Activated CD4-positive, CD25-positive, alpha-beta regulatory T cell treated with anti-CD3 and anti-CD28 coated beads, Interleukin-2, amount 50 U/mL, for 16 hours (primary cell): ENCODE data around the gene NUP62.

ENCODE experiments used
- DNase-seq: peaks from one replicate; pipeline ENCODE4 v3.0.0-alpha.2; 2020; ENCODE audit warnings: low read depth, low spot score

NUP62 gene

DNA sequence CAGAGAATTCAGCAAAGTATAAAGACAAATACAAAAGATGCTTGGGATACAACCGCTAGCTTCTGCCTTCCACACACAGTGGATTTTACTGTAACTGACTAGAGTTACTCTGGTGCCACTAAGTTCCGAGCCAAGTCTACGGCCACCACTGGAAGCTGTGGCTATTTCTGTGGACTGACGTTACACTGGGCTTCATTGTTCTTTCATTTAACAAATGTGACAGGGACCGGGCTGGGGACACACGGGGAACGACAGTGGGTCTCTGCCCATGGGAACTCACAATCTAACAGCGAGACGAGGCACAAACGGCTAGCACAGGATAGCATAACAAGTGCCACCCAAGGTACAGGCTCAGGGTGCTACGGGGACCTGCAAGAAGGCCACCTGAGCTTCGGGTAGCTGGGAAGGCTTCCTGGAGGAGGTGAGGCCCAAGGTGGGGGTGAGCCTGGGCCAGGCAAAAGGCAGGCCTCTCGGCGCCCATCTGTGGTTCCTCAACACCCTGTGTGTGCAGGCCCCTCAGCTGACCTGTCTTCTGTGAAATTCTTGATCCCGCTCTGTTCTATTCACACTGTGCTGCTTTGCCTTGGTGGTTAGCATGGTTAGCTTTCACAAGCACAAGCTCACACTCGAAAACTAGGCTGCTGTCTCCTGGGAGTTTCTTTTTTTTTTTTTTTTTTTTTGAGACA is 22.3 kb downstream of the NUP62 start:
- DNase-seq: no peak

DNA sequence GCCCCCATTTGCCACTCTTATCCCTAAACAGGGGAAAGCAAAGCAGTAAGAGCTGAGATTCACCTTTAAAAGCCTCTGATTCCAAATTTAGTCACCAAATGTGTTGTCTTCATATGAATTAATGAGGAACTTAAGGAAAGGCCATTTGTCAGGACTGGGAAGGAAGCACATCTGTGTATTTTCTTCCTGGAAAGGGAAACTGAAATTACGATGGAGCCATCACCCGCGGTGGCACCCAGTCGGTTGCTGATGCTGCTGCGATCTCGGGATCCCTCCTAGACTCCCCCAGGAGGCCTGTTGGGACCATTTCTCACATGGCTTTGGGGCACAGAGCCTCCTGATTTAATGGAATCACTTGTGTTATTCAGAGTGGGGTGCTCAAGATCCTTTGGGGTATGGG is 25.2 kb downstream of the NUP62 start:
- DNase-seq: no peak

DNA sequence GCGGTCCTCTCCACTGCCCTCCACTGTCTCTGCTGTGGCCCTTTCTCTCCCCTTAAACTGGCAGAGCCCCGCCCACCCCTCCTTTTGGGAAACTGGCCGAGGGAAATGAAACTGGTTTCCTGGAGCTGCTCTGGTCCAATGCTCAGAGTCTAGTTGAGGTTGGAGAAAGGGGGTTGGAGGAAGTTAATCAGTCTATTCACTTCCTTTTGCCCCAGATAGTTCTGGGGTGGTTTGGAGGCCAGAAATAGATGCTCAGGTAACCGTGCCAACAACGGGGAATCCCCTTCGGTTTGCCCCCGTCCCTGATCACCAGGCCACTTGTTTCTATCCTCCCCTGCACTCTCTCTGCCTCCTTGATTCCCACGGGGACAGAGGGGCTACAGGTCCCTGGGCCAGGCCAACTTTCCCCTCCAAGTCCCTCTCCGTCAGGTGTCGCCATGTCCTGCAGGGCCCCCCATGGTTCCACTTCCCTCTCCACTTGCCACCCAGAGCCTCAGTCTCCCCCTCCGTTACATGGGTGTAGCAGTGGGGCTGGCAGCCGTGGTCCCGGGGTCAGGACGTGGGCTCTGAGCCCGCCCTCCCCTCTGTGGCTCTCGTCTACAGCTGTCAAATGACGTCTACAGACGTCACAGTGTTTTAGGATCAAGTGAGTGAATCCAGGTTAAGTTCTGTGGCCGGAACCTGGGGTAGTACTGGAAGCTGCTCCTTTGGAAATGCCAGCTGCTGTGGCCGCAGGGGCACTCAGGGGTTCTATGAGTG is 32.3 kb downstream of the NUP62 start, which contains the start of gene IL4I1:
TSS of gene IL4I1 (minus strand) at position 25 of the 759 bp plus-strand sequence. CDS start 727 bp downstream, outside the sequence.
- DNase-seq: peak; percentile 38

DNA sequence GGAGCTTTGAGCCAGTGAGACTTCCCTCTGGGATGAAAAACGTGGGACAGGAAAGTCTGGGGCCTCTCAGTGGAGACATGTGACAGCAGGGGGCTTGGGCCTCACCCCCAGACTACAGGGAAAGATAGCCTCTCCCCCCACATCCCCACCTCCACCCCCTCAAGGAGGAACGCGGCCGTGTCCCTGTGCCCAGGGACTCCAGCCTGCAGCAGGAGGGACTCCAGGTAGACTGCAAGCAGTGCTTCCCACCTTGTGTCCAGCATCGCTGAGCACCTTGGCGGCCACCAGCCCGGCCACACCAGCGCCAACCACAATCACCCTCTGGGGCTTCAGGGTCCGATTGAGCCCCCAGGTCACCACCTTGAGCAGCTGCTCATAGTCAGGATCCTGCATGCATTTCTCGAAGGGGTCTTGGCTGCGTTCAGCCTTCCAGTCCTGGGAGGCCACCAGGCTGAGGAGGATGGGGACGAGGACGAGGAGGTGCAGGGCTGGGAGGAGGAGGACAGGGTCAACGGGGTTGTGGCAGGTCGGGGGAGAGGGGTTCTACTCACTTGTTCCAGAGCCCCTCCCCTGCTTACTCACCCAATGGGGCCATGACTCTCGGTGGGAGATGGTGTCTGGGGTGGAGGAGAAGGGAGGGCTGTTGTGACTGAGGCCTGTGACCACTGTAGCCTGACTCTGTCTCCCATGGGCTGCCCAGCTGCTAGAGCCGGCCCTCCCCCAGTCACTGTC is 33.6 kb downstream of the NUP62 start:
- no peak for DNase-seq

DNA sequence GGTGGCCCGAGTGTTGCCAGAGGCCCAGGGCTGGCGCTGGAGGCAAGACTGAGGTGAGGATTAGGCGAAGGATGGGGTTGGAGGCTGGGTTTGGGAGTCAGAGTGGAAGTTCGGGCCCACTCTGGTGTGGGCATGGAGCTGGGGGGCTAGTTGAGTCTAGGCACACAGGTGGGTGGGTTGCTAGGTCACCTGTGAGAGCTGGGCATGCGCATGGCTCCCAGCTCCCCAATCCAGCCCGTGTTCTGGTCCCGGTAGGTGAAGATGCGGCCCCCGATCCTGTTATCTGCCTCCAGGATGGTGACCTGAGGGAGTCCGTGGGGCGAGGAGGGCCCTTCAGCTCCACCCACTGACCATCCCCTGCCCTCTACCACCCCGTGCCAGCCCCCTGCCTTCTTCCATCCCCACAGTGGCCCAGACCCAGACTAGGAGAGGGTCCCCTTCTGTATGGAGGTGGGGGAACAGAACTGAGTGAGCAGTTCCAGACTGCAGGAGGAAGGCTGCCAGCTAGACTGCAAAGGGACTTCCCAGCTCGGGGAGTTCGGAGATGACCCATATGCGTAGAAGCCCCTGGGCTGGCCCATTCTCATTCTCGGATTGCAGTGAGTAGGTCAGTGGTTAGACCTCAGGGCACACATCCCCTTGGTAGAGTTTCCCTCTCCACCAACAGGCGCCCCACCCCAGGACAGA is 34.3 kb downstream of the NUP62 start:
- no peak for DNase-seq

DNA sequence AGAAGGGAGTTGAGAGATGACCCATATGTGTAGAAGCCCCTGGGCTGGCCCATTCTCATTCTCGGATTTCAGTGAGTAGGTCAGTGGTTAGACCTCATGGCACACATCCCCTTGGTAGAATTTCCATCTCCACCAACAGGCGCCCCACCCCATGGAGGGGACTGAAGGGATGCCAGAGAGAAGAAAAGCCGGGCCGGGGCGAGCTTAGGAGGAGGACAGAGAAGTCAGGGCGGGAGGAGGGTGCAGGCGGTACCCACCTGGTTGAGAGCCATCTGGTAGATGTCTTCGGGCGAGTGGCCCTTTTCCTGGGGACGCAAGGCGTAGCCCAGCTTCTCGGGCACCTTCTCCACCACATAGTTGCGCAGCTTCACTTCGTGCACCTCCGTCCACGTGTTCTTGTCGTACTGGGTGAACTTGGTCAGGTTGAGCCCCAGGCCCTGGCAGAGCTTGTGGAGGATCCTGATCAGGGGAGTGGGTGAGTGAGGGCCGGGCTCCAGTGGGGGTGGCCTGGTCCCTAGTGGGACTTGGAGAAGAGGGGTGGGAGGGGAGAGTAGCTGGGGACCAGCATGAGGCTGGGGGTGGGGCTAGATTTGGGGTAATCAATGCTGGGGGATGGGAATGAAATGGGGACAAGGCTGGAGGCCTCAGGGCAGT is 35.2 kb downstream of the NUP62 start:
- DNase-seq: no peak

DNA sequence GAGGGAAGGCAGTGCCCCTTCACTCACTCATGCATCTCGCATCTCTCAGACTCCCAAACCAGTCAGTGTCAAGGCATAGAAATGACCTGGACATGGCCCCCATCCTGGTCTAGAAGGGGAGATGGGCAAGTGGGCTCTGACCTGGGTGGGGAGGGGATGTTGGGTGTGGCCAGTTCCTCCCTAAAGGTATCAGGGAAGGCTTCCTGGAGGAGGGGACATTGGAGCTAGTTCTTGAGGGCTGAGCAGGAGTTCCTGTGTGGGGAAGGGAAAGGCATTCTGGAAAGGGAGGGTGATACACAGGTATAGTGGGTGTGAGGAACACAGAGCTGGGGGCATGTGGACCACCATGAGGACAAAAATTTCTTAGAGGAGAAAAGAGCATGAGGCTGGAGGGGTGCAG is 36.6 kb downstream of the NUP62 start:
- no peak for DNase-seq

DNA sequence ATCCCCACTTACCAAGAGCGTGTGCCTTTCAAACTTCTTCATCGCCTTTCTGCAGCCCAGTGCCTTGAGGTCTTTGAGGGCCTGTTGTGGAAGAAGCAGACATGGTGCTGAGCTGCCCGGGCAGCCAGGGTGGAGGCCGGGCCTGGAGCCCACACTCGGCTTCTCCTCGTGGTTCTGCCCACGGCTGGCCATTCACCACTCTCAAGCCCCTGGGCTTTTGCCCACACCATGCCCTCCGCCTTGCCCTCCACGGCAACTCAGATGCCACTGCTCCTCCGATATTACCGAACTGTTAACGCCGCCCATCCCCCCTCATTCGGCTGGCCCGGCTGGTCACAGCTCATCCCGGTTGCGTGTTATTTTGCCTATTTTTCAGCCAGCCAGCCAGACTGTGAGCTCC is 37.9 kb downstream of the NUP62 start:
- DNase-seq: no peak

DNA sequence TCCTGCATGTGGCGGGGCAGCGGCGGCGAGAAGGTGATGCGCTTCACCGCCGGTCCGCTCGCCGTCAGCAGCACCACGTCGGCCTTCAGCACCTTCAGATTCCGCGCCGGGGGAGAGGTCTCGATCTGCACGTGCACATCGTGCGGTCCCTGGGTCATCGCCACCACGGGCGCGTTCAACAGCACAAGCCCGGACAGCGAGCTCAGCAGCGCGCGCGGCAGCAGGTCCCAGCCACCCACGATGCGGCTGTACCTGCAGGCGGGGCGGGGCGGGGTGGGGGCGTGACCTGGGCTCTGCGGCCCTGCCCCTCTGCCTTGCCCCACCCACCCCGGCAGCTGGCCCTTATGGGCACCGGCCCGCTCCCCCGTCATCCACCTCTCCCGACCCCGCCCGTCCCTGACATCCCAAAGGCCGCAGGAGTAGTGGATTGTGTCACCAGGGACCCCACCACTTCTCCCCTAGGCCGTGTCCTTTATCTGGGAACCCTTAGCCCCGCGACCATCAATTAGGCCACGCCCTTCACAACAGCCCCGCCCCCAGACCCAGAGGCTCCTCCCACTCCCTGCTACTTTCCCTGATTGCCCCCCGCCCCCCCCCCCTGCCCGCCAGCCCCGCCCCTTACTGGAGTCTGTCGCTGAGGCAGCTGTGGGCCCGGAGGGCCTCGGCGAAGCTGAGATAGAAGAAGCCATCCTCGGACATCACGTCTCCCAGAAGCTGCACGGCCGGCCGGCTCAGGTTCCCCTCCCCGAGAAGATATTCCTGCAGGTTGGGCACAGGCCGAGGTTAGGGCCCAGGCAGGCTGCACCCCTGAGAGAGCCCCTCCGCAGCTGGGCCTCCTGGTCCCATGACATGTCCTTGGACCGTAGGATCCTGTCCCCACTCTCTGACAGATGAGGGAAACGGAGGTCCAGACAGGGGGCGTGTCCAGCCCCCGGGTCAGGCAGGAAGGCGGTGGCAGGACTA is 38.7 kb downstream of the NUP62 start:
- no peak for DNase-seq

DNA sequence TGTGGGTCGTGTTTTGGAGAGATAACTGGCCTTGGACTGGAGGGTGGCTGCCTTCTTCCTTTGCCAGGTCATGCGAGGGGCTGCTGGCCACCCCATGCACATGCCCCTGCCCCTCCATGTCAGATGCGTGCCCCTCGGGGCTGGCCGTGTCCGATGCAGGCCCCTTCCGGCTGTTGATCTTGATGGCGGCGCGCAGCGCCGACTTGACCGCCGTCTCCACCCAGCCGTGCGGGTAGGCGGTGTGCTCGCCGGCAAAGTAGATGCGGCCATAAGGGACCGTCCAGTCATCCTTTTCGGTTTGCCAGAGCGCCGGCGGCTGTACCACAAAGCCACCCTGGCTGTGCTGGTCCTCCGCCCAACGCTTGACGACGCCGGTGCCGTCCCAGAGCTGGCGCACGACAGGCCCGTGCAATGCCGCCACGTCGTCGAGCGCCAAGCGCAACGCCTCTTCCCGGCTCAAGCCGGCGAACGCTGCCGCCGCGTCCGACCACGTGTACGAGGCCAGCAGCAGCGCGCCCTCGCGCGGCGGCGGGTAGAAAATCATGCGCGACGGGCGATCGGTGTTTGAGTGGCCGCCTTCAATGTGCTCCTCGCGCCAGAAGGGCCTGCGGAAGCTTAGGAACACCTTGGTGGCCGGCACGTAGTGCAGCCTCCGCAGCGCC is 39.5 kb downstream of the NUP62 start:
- peak; percentile 60 for DNase-seq

DNA sequence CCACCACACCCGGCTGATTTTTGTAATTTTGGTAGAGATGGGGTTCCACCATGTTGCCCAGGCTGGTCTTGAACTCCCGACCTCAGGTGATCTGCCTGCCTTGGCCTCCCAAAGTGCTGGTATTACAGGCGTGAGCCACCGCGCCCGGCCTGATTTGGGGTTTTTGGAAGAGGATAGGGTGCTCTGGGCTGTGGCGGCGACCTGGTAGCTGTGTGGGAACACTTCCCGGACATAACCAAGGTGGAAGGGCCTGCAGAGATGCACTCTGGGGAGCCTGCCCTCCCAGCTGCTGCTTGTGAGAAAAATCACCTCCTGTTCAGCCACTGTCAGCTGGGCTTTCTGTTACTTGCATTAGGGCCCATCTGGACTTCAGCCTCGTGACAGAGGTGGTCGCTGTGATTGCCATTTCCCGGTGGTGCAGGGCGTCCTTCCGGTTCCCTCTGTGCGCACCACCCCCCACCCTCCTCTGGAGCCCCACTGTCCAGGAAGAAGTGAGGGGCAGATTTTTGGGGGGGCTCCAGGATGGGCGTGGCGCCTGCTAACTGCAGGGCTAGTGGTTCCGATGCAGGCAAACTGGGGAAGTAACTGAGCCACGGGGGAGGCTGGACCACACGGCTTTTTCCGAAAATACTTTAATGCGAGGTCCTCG is 40.1 kb downstream of the NUP62 start:
- DNase-seq: no peak

DNA sequence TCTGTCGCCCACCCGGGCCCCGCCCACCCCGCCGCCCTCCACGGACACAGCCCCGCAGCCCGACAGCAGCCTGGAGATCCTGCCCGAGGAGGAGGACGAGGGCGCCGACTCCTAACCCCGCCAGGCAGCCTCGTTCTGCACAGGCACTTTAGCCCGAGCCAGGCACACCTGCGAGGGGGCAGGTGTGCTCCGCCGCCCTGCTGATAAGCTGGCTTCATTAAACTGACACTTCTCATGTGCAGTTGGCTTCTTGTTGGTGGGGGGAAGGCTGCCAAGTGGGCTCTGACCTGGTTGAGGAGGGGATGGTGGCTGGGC is 40.8 kb downstream of the NUP62 start:
- DNase-seq: no peak

DNA sequence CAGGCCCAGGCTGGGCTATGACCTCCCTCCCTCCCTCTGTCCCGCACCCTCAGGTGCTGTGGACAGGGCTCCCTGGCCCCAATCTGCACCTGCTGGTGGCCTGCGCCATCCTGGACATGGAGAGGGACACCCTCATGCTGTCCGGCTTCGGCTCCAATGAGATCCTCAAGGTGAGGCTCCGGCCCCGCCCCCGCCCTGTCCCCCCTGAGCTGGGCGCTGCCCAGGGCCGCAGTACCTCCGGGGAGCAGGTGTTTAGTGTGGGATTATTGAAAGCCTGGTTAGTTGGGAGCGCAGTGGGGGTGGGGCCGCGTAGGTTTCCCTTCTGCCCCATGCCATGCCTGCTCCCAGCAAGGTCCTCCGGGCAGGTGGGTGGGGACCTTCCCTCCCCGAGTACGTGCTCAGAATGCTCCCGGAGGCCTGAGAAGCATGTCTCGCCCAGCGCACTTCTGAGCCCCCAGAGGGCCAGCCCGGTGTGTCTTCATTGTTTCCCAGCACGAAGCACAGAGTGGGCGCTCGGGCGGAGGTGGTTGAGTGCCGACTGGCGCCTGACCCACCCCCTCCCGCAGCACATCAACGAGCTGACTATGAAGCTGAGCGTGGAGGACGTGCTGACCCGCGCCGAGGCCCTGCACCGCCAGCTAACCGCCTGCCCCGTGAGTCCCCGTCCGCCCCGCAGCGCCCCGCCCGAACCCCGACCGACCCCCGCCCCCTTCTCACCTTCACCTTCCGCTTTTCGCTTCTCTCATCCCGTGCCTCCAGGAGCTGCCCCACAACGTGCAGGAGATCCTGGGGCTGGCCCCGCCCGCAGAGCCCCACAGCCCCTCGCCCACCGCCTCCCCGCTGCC is 41.4 kb downstream of the NUP62 start:
- no peak for DNase-seq

DNA sequence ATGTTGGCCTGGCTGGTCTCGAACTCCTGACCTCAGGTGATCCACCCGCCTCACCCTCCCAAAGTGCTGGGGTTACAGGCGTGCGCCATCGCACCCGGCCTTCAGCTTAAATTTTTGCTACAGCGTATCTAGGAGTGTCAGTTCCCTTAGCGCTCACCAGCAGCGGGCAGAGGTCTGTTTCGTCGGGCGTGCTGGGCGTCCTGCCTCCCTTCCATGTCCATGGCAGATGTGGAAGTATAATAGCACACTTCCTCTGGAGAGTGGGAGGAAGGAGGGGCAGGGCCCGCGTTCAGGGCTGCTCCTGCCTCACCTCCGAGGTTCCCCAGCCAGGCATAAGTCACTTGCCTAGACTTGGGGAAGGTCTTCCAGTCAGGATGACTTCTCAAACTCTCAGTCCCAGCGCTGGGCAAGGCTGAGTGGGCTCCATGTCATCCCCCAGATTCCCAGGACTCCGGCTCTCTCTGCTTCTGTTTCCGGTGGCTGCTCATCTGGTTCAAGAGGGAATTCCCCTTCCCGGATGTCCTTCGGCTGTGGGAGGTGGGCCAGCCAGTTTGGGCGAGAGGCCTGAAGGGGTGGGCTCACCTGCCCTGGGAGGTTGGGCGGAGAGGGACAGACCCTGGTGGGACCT is 42.2 kb downstream of the NUP62 start:
- no peak for DNase-seq

DNA sequence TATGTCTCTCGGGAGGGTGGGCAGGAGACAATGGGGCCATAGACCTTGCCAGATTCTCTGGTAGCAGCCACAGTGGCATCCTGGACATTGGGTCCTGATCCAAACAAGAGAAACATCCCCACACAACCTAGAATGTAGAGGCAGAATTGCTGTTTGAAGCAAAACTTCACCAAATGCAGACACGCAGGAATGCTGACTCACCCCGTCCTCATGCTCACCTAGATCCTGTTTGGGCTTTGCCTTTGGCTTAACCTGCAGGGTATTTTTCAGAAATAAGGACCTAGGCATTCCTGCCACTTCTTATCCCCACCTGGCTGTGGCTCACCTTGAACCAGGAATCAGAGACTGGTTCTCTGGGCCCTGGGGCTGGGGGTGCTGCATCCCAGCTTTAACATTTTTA is 44.5 kb downstream of the NUP62 start:
- no peak for DNase-seq

DNA sequence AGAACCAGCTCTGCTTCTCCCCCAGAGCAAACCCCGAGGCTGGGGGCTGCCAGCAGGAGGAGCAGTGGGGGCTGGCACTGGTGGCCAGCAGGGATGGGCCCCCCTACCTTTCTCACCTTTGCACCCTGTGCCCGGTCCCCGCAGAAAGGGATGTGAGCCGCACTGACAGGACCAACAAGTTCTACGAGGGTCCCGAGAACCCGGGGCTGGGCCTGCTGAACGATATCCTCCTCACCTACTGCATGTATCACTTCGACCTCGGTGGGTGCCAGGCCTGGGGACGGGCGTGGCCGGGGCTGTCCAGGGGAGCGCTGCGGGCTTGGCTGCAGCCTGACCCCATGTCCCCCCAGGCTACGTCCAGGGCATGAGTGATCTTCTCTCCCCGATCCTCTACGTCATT is 45.2 kb downstream of the NUP62 start:
- no peak for DNase-seq

DNA sequence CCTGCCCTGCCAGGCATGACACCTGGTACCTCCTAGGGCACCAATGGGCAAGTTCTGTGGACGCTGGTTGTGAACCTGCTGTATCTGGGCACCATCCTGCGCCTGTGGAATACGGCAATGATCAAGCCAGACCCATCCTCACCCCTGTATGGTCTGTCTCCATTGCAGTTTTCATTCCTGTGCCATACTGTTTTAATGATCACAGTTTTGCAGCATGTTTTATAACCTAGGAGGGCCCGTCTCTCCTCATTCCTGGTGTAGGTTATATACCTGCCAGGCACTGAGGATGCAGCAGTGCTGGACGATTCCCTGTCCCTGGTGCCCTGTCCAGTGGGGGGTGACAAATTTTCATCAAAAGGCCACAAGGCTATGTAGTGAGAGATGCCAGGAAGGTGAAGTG is 46.2 kb downstream of the NUP62 start:
- DNase-seq: no peak

DNA sequence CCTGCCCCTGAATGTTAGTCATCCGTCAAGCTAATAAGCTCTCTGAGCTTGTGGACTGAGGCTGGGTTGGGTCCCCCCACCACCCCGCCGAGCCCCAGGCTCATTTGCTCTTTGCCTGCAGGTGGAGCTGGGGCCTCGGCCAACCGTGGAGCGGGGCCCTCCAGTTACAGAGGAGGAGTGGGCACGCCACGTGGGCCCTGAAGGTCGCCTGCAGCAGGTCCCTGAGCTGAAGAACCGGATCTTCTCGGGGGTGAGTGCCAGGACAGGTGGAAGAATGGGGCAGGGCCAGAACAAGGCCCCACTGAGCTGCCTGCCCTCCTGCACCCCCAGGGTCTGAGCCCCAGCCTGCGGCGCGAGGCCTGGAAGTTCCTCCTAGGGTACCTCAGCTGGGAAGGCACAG is 46.7 kb downstream of the NUP62 start:
- no peak for DNase-seq
